Vagina (tissue), 2 donors: ENCODE measurements around the gene MAP3K20.
"Not testable (repeated sequence)": the region's sequence is repeated elsewhere in the genome, so short reads cannot be mapped to it uniquely, and the experiment has no call there.

Source experiments
- POLR2AphosphoS5 ChIP-seq, 2 donors: sonication (generic); formaldehyde crosslinking; IDR thresholded peaks; one replicate each; pipeline ENCODE4 v1.9.0; 2017; ENCODE audit warnings: antibody characterized with exemption in 2 of 2, mild to moderate bottlenecking in 2 of 2, low read depth in 1 of 2; ENCODE audit not compliant: insufficient read depth in 1 of 2
- TF ChIP-seq, protein P1 (sequence below), 3 experiments: fragments of 450-650 bp in 2 of 3; fragments of 200-600 bp in 1 of 3; sonication (generic) in 1 of 3; IDR thresholded peaks; one replicate each; pipeline ENCODE4 v1.5.1; 2017 to 2019; ENCODE audit warnings: antibody characterized with exemption in 3 of 3, mild to moderate bottlenecking in 2 of 3, moderate library complexity in 2 of 3

DNA sequence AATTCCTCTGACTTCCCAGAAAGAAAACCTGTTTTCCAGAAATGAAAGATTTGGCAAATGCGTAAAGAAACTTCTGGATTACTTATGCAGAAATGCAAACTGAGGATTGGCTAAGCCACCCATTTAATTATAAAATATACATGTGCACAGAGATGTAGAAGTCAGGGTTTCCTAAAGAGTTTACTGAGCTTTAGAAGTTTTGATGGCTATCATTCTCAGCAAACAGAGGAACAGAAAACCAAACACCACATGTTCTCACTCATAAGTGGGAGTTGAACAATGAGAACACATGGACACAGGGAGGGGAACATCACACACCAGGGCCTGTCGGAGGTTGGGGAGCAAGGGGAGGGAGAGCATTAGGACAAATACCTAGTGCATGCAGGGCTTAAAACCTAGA is 37.4 kb upstream of the MAP3K20 start:
- TF ChIP-seq, protein P1, sequence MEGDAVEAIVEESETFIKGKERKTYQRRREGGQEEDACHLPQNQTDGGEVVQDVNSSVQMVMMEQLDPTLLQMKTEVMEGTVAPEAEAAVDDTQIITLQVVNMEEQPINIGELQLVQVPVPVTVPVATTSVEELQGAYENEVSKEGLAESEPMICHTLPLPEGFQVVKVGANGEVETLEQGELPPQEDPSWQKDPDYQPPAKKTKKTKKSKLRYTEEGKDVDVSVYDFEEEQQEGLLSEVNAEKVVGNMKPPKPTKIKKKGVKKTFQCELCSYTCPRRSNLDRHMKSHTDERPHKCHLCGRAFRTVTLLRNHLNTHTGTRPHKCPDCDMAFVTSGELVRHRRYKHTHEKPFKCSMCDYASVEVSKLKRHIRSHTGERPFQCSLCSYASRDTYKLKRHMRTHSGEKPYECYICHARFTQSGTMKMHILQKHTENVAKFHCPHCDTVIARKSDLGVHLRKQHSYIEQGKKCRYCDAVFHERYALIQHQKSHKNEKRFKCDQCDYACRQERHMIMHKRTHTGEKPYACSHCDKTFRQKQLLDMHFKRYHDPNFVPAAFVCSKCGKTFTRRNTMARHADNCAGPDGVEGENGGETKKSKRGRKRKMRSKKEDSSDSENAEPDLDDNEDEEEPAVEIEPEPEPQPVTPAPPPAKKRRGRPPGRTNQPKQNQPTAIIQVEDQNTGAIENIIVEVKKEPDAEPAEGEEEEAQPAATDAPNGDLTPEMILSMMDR (IDR thresholded peaks at IDR 0.05), result not testable (repeated sequence)
- TF ChIP-seq POLR2AphosphoS5 (IDR thresholded peaks at IDR 0.05; ENCODE audit: insufficient read depth in 1 of 2, low read depth in 1 of 2), result not testable (repeated sequence)
